NCI-H510A treated with DMSO at 0.1 percent for 48 hours (cell line): ENCODE measurements around the gene PROC.

ENCODE experiments used
- DNase-seq: peaks from one replicate; lab custom pipeline; 2025; lab: John Stamatoyannopoulos, UW

PROC gene

GRCh38 chr2:127418300-127419111, at the start of gene PROC:
Gene PROC (plus strand): TSS chr2:127418427. CDS start chr2:127419943, 1,516 bp downstream.
- DNase-seq = no peak

DNA sequence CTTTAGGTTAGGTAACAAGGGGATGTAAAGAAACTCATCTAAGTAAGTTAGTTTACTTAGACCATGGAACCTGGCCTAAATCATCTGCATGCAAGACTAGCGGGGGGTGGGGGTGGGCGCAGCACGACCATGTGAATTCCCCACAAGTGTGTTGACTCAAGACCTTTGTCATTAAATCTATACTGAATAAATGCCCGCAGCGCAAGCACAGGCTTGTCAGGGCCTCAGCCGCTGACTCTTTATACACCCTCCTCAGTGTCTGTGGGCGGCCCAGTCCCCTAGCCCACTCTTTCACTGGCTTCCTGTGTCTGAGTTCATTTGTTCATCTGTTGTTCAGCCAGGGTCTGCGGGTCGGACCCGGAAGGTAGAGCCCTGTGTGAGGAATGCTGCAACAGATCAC, 48.2 kb upstream of the PROC start:
- no peak for DNase-seq

GRCh38 chr2:127371037-127371436, 47.2 kb upstream of the PROC start:
- DNase-seq = no peak

DNA sequence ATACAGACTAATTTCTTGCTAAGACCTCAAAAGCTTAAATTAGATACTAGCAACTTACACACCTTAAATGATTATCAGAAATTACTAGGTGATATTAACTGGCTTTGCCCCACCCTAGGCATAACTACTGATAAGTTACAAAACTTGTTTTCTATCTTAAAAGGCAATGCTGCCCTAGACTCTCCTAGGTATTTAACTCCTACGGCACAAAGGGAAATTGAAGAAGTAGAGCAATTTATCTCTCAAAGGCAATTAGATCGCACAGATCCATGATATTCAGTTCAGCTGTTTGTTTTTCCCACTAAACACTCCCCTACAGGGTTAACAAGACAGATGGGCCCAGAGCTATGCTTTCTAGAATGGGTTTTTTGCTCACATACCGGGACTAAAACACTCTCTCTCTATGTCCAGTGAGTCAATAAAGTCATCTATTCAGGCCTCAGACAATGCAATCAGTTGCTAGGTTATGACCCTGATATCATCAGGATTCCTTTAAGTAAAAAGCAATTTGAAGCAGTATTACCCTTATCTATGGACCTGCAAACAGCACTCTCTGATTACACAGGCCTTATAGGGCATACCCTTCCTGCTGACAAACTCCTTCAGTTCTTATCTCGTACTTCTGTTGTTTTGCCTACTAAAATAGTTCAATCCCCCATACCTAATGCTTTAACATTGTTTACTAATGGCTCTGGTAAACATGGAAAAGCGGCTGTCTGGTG, 44.7 kb upstream of the PROC start:
- DNase-seq = no peak

DNA sequence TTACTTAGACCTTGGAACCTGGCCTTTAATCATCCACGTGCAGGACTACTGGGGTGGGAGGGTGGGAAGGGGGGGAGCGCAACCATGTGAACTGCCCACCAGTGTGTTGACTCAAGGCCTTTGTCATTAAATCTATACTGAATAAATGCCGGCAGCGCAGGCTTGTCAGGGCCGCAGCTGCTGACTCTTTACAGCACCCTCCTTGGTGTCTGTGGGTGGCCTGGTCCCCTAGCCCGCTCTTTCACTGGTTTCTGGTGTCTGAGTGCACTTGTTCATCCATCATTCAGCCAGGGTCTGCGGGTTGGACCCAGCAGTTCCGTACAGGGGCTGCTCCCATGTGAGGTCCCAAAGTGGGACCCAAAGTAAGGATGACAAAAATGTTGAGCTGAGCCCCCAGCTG, 42.0 kb upstream of the PROC start:
- no peak for DNase-seq

DNA sequence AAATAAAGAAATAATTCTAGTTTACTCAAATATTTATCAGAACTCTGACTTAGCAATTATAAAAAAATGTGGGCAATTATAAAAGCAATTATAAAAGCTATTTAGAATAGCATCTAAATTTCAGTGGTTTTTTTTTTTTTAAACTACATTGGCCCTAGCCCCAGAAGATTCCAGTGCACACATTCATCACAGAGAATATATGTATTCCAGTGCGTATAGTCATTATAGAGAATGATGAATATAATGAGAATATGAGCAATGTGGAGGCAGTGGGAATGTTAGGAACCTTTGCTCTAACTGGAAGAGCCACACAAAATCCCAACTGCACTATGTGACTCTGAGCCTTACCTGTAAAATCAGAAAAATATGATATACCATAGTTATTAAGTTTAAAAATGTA, 41.0 kb upstream of the PROC start:
- no peak for DNase-seq

GRCh38 chr2:127378720-127379119, 39.5 kb upstream of the PROC start:
- DNase-seq = no peak

GRCh38 chr2:127379712-127380355, 38.4 kb upstream of the PROC start:
- no peak for DNase-seq

GRCh38 chr2:127381762-127382161, 36.5 kb upstream of the PROC start:
- no peak for DNase-seq

DNA sequence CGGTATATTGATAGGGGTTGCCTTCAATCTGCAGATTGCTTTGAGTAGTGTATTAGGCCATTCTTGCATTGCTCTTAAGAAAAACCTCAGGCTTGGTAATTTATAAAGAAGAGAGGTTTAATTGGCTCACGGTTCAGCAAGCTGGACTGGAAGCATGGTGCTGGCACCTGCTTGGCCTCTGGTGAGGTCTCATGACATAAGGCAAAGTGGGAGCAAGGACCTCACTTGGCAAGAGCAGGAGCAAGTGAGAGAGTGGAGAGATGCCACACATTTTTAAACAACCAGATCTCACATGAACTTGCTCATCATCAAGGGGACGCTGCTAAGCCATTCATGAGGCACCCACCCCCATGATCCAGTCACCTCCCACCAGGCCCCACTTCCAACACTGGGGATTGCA, 35.4 kb upstream of the PROC start:
- DNase-seq = no peak

DNA sequence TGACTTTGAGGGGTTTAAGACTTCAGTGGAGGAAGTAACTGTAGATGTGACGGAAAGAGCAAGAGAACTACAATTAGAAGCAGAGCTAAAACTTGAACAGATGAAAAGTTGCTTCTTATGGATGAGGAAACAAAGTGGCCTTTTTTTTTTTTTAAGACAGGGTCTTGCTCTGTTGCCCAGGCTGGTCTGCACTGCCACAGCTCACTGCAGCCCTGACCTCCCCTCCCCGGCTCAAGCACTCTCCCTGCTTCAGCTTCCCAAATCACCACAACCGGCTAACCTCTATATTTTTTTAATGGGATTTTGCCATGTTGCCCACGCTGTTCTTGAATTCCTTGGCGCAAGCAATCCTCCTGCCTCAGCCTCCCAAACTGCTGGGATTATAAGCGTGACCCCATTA, 33.7 kb upstream of the PROC start:
- DNase-seq = no peak

GRCh38 chr2:127386246-127386645, 32.0 kb upstream of the PROC start:
- DNase-seq = no peak

- peak; percentile 79 for DNase-seq
Observed at GRCh38 chr2:127386764-127387654, 31.2 kb upstream of the PROC start.

DNA sequence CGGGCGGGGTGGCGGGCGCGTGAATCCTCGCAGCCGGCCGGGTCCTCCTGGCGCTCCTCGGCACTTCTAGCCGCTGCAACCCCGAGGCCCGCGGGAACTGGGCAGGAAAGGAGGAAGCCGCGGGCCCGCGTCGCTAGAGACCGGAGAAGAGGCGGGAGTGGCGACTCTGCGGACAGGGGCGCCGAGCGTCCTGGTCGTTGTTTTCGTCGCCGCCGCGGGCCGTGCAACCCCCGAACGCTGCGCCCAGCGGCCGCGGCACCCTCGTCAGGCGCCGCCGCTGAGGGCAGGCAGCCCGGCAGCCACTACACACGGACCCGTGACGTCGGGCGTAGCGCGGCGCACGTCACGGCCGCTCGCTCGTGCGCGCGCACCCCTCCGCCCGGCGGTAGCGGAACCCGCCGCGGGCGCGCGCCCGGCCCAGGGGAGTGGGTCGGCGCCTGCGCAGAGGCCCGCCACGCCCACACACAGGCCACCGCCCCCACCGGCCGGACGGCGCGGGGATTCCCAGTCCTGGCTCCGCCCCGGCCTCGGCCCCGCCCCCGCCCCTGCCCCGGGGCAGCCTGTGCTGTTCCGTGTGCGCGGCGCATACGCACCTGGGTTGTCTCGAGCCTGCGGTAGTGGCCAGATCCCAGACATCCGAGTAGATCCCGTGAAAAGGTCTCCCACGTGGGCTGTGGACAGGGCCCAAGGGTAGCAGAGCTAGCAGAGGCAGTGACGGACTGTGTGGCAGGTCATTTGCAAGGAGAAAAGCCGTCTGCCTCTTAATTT, 30.4 kb upstream of the PROC start, which contains the start of gene MAP3K2:
TSS of gene MAP3K2 (minus strand) at position 321 of the 768 bp plus-strand sequence. CDS start 44,846 bp downstream, outside the sequence.
- DNase-seq = peak; percentile 91

GRCh38 chr2:127388423-127389164, 29.6 kb upstream of the PROC start:
- DNase-seq = no peak

DNA sequence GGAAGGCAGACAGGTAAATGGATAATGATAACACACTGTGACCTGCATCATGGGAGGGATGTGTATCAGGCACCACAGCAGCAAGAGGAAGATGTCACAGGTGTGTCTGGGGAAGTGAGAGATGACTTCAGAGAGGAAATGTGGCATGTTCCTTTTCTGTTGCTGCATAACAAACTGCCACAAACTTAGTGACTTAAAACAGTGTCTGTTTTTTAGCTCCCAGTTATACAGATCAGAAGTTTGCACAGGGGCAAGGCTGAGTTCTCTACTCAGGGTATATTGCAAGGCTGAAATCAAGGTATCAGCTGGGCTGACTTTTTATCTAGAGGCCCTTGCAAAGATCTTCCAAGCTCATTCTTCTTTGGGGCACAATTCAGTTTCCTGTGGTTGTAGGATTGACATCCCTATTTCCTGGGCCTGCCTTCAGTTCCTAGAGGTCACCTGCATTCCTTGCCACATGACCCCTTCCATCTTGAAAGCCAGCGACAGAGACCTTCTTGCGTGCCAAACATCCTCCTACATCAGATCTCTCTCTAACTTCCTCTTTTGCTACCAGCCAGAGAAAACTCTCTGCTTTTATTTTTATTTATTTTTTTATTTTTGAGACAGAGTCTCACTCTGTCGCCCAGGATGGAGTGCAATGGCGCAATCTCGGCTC, 28.3 kb upstream of the PROC start:
- no peak for DNase-seq

DNA sequence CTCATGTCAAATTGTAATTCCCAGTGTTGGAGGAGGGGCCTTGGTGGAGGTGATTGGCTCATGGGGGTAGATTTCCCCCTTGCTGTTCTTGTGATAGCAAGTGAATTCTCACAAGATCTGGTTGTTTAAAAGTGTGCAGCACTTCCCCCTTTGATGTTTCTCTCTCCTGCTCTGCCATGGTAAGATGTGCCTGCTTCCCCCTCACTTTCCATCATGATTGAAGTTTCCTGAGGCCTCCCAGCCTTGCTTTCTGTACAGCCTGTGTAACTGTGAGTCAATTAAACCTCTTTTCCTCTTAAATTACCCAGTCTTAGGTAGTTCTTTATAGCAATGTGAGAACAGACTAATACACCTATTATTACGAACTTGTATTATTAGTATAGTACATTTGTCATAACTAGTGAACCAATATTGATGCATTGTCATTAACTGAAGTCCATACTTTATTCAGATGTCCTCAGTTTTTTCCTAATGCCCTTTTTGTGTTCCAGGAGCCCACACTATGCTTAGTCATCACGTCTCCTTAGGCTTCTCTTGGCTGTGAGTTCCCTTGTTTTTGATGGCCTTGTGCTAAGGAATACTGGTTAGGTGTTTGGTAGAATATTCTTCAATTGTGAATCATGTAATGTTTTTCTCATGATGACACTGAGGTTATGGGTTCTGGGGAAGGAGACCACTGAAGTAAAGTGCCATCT, 25.9 kb upstream of the PROC start:
- no peak for DNase-seq

GRCh38 chr2:127392828-127393578, 25.2 kb upstream of the PROC start:
- no peak for DNase-seq
